ENCODE measurements around the gene PRSS8.
"Not testable (repeated sequence)": the region's sequence is repeated elsewhere in the genome, so short reads cannot be mapped to it uniquely, and the experiment has no call there.

Gene PRSS8

DNA sequence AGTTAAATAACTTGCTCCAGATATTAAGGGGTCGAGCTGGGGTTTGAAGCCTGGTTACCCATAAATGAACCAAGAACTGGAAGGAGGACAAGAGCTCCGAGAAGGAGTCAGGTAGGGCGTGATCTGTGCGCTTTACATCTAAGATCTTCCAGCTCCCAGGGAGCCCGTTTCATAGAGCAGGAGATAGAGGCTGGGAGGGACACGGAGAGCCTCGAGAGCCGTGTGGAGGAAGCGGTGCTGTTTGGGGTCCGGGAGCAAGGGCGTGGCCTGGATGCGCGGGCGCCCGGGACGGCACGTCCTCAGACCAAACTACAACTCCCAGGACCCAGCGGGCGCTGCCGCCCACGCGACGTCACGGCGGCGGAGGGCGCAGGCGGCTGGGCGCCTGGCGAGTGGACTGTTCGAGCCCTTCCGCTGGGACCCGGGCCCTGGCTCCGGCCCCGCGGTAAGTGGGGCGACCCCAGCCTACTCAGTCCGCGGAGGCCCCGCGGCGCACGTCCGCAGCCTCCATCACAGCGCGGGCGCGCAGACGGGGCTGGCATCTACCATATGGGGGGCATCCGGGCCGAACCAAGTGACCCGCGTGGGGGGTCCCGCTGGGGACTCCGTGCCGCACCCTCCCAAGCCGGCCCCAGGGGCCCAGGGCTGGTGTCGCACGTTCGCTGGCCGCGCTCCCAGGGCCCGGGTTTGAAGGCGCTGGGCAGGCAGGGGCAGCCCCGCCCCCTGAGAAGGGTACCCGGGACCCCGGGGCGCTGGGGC lies 27.3 kb downstream of the PRSS8 start, which contains the start of gene BCKDK:
BCKDK (plus strand) TSS at position 352 of the 759 bp plus-strand sequence. CDS start 838 bp downstream, outside the sequence.
- TF ChIP-seq, protein P1, sequence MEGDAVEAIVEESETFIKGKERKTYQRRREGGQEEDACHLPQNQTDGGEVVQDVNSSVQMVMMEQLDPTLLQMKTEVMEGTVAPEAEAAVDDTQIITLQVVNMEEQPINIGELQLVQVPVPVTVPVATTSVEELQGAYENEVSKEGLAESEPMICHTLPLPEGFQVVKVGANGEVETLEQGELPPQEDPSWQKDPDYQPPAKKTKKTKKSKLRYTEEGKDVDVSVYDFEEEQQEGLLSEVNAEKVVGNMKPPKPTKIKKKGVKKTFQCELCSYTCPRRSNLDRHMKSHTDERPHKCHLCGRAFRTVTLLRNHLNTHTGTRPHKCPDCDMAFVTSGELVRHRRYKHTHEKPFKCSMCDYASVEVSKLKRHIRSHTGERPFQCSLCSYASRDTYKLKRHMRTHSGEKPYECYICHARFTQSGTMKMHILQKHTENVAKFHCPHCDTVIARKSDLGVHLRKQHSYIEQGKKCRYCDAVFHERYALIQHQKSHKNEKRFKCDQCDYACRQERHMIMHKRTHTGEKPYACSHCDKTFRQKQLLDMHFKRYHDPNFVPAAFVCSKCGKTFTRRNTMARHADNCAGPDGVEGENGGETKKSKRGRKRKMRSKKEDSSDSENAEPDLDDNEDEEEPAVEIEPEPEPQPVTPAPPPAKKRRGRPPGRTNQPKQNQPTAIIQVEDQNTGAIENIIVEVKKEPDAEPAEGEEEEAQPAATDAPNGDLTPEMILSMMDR (IDR thresholded peaks at IDR 0.05): no peak
- Histone ChIP-seq H3K4me1 (peaks cover 3% of the 10 kb centered on the region), H2AFZ (peak within 1 kb of the TSS; percentile 94)

DNA sequence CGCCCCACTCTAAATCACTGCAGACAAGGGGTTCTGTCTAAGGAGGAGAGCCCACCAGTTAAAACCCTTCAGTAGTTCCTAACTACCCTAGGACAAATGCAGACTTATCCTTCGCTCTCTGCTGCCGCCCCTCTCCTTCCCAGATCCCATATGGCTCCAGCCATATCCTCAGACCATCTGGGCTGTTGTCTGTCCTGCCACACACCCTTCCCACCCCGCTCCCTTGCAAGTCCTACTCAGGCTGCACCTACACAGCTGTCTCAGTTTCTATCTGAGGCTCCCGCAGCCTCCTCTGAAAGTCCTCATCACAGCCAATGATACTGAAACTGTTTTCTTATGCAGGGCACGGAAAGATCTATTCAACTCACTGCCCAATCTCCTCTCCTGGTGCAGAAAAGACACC lies 28.1 kb downstream of the PRSS8 start:
- no peak overlapping the region for H3K9ac ChIP-seq
- H3K27ac ChIP-seq: no peak overlapping the region
- H2AFZ ChIP-seq: no peak overlapping the region
- peaks cover 3% of the 10 kb centered on the region for H3K4me1 ChIP-seq
- H3K4me3 ChIP-seq (ENCODE audit: low read depth, low read length): no peak overlapping the region
- no peaks in the 10 kb centered on the region for H3K9me3 ChIP-seq (ENCODE audit: control insufficient read depth, low read length)
- H3K27me3 ChIP-seq (ENCODE audit: control insufficient read depth, insufficient read depth, low read length): no peaks in the 10 kb centered on the region
- H3K36me3 ChIP-seq (ENCODE audit: control insufficient read depth, insufficient read depth, low read length): no peaks in the 10 kb centered on the region
- TF ChIP-seq, protein P1 (IDR thresholded peaks at IDR 0.05): no peak
- no peak overlapping the region for H3K4me2 ChIP-seq (ENCODE audit: low read length)
- peaks cover 3% of the 10 kb centered on the region for H3K79me2 ChIP-seq

More for the DNA sequence above, 27.3 kb downstream of the PRSS8 start, which contains the start of gene BCKDK:
- peak within 1 kb of the TSS; percentile 85 for H3K9ac ChIP-seq
- H3K79me2 ChIP-seq: peaks cover 3% of the 10 kb centered on the region
- peak within 1 kb of the TSS; percentile 74 for H3K4me2 ChIP-seq (ENCODE audit: low read length)
- H3K27me3 ChIP-seq (ENCODE audit: control insufficient read depth, insufficient read depth, low read length): no peaks in the 10 kb centered on the region
- H3K9me3 ChIP-seq (ENCODE audit: control insufficient read depth, low read length): no peaks in the 10 kb centered on the region
- no peaks in the 10 kb centered on the region for H3K36me3 ChIP-seq (ENCODE audit: control insufficient read depth, insufficient read depth, low read length)
- H3K27ac ChIP-seq: peak within 1 kb of the TSS; percentile 53
- peak within 1 kb of the TSS; percentile 85 for H3K4me3 ChIP-seq (ENCODE audit: low read depth, low read length)

DNA sequence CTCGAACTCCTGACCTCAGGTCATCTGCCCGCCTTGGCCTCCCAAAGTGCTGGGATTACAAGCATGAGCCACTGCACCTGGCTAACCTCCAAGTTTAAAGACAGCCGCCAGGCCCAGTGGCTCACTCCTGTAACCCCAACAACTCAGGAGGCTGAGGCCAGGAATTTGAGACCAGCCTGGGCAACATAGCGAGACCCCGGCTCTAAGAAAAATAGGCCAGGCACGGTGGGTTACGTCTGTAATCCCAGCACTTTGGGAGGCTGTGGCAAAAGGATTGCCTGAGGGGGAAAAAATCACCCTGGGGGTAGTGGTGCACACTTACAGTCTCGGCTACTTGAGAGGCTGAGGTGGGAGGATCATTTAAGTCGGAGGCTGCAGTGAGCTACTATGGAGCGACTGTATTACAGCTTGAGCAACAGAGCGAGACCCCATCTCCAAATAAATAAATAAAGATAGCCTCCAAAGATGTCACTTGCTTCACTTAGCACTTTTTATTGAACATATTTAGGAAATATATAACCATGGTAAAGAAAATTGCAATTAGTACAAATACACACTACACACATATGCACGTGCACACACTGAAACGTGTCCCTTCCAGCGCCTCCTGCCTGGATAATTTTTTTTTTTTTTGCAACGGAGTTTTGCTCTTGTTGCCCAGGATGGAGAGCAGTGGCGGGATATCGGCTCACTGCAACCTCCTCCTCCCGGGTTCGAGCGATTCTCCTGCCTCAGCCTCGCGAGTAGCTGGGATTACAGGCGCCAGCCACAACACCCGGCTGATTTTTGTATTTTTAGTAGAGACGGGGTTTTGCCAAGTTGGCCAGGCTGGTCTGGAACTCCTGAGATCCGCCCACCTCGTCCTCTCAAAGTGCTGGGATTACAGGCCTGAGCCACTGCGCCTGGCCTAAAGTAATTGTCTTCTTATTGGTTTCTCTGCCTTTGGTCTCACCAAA lies 28.7 kb downstream of the PRSS8 start:
- no peak overlapping the region for H3K9ac ChIP-seq
- no peaks in the 10 kb centered on the region for H3K27me3 ChIP-seq (ENCODE audit: control insufficient read depth, insufficient read depth, low read length)
- no peak overlapping the region for H3K4me3 ChIP-seq (ENCODE audit: low read depth, low read length)
- H3K9me3 ChIP-seq (ENCODE audit: control insufficient read depth, low read length): no peaks in the 10 kb centered on the region
- peaks cover 3% of the 10 kb centered on the region for H3K4me1 ChIP-seq
- no peak overlapping the region for H2AFZ ChIP-seq
- no peak overlapping the region for H3K27ac ChIP-seq
- H3K36me3 ChIP-seq (ENCODE audit: control insufficient read depth, insufficient read depth, low read length): no peaks in the 10 kb centered on the region
- TF ChIP-seq, protein P1 (IDR thresholded peaks at IDR 0.05): no peak
- H3K79me2 ChIP-seq: peaks cover 3% of the 10 kb centered on the region
- no peak overlapping the region for H3K4me2 ChIP-seq (ENCODE audit: low read length)

DNA sequence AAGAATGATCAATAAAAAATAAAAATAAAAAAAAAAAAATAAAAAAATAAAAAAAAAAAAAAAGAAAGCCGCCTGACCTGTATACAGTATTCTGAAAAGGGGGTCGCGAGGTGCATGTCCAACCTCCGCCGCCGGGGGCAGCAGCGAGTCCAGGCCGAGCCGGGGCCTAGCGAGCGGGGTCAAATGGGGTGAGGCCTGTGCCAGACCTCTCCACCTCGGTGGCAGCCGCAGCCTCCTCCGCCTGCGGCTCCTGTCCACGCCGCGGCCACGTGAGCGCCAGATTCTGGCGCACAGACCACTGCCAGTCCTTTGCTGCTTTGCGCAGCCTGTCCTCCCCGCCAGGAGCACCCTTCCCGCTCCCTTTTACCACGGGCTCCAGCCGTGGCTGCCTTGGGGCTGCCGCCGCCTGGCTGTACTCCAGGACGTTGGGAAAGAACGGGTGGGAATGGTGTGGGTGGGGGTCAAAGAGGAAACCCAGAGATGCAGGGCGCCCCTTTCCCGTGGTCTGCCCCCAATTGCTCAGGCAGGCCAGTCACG lies 29.8 kb downstream of the PRSS8 start:
- Histone ChIP-seq H3K27ac (peak overlapping the region; percentile 47), H3K79me2 (peaks cover 3% of the 10 kb centered on the region), H3K4me1 (peaks cover 3% of the 10 kb centered on the region), H3K9ac (no peak overlapping the region), H2AFZ (peak overlapping the region; percentile 89), H3K36me3 (ENCODE audit: control insufficient read depth, insufficient read depth, low read length) (no peaks in the 10 kb centered on the region), H3K4me3 (ENCODE audit: low read depth, low read length) (no peak overlapping the region), H3K4me2 (ENCODE audit: low read length) (peak overlapping the region; percentile 82), H3K27me3 (ENCODE audit: control insufficient read depth, insufficient read depth, low read length) (no peaks in the 10 kb centered on the region), H3K9me3 (ENCODE audit: control insufficient read depth, low read length) (no peaks in the 10 kb centered on the region)
- TF ChIP-seq, protein P1 (IDR thresholded peaks at IDR 0.05): peak; percentile 86

DNA sequence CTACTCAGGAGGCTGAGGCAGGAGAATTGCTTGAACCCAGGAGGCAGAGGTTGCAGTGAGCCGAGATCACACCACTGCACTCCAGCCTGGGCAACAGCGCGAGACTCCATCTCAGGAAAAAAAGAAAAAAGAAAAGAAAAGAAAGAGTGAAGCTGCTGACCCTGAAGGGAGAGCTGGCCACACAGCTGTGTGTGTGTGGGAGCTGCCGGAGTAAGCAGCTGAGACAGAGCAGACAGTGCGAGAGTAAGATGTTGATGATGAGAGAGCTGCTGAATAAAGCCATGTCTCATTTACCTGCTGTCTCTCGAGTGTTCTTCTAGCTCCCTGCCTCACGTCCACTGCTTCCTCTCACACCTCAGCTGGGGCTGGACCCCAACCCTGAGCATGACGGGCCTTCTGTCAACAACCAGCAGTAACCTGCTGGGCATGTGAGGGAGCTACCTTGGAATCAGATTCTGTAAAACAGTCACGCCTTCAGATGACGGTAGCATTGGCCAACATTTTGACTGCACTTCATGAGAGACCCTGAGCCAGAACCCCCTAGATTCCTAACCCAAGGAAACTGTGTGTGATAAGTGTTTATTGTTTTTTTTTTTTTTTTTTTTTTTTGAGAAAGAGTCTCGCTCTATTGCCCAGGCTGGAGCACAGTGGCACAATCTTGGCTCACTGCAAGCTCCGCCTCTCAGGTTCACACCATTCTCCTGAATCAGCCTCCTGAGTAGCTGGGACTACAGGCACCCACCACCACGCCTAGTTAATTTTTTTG lies 34.5 kb downstream of the PRSS8 start:
- not testable (repeated sequence) for H3K4me1 ChIP-seq; H3K4me2 ChIP-seq (ENCODE audit: low read length); H3K27me3 ChIP-seq (ENCODE audit: control insufficient read depth, insufficient read depth, low read length); H3K4me3 ChIP-seq (ENCODE audit: low read depth, low read length); H3K36me3 ChIP-seq (ENCODE audit: control insufficient read depth, insufficient read depth, low read length); H2AFZ ChIP-seq; H3K79me2 ChIP-seq; H3K27ac ChIP-seq; H3K9ac ChIP-seq; H3K9me3 ChIP-seq (ENCODE audit: control insufficient read depth, low read length)
